ENCODE measurements around the gene CLIC1.
A peak's percentile ranks its signal among the peaks of the same experiment; 100 is the strongest.

The CLIC1 gene

GRCh38 chr6:31736021-31736767 lies at the start of gene CLIC1:
Gene CLIC1, minus strand, starts transcription at chr6:31736530. Its CDS starts 230 bp downstream, at chr6:31736300.
- DNase-seq (ENCODE audit: low read depth, low spot score): peak; percentile 52

- DNase-seq (ENCODE audit: low read depth, low spot score): no peak
Observed at GRCh38 chr6:31785475-31785874, 49.1 kb upstream of the CLIC1 start.

GRCh38 chr6:31784098-31784925 lies 48.0 kb upstream of the CLIC1 start:
- no peak for DNase-seq (ENCODE audit: low read depth, low spot score)

- no peak for DNase-seq (ENCODE audit: low read depth, low spot score)
Observed at GRCh38 chr6:31782126-31782855, 46.0 kb upstream of the CLIC1 start.

GRCh38 chr6:31781244-31782125 lies 45.2 kb upstream of the CLIC1 start:
- no peak for DNase-seq (ENCODE audit: low read depth, low spot score)

- no peak for DNase-seq (ENCODE audit: low read depth, low spot score)
Observed at GRCh38 chr6:31780507-31781243, 44.3 kb upstream of the CLIC1 start.

- DNase-seq (ENCODE audit: low read depth, low spot score): no peak
Observed at GRCh38 chr6:31779908-31780307, 43.6 kb upstream of the CLIC1 start.

- no peak for DNase-seq (ENCODE audit: low read depth, low spot score)
Observed at GRCh38 chr6:31778999-31779885, 42.9 kb upstream of the CLIC1 start.

- no peak for DNase-seq (ENCODE audit: low read depth, low spot score)
Observed at GRCh38 chr6:31778193-31778592, 41.9 kb upstream of the CLIC1 start.

GRCh38 chr6:31777667-31778050 lies 41.3 kb upstream of the CLIC1 start:
- no peak for DNase-seq (ENCODE audit: low read depth, low spot score)

- peak; percentile 38 for DNase-seq (ENCODE audit: low read depth, low spot score)
Observed at GRCh38 chr6:31776989-31777666, 40.8 kb upstream of the CLIC1 start, which contains the start of gene VWA7. Gene VWA7, minus strand, starts transcription at chr6:31777328. Its CDS starts 549 bp downstream, at chr6:31776779.

- DNase-seq (ENCODE audit: low read depth, low spot score): no peak
Observed at GRCh38 chr6:31776485-31776988, 40.2 kb upstream of the CLIC1 start.

GRCh38 chr6:31775633-31776484 lies 39.5 kb upstream of the CLIC1 start:
- DNase-seq (ENCODE audit: low read depth, low spot score): no peak

GRCh38 chr6:31775184-31775583 lies 38.9 kb upstream of the CLIC1 start:
- no peak for DNase-seq (ENCODE audit: low read depth, low spot score)

GRCh38 chr6:31771992-31772358 lies 35.6 kb upstream of the CLIC1 start:
- no peak for DNase-seq (ENCODE audit: low read depth, low spot score)

- DNase-seq (ENCODE audit: low read depth, low spot score): no peak
Observed at GRCh38 chr6:31770860-31771259, 34.5 kb upstream of the CLIC1 start.

GRCh38 chr6:31769684-31770371 lies 33.5 kb upstream of the CLIC1 start:
- DNase-seq (ENCODE audit: low read depth, low spot score): peak; percentile 66

All from activated CD4-positive, CD25-positive, alpha-beta regulatory T cell treated with anti-CD3 and anti-CD28 coated beads, Interleukin-2, amount 50 U/mL, for 16 hours (primary cell).